Parathyroid adenoma (tissue), 2 donors: ENCODE results near the gene MAD2L1BP.

Experiments used
- H2AFZ ChIP-seq: fragments of 300-600 bp; sonication (generic); one replicate; pipeline ENCODE4 v1.7.0; 2017; ENCODE audit warnings: antibody characterized with exemption, mild to moderate bottlenecking
- H3K27ac ChIP-seq: fragments of 300-600 bp; sonication (generic); one replicate; pipeline ENCODE4 v1.7.0; 2017
- H3K27me3 ChIP-seq: fragments of 300-600 bp; sonication (generic); one replicate; pipeline ENCODE4 v1.7.0; 2017; ENCODE audit warnings: low read length; ENCODE audit not compliant: control insufficient read depth, insufficient read depth
- H3K36me3 ChIP-seq: fragments of 300-600 bp; sonication (generic); one replicate; pipeline ENCODE4 v1.7.0; 2017; ENCODE audit warnings: low read length; ENCODE audit not compliant: control insufficient read depth, insufficient read depth
- H3K4me1 ChIP-seq: fragments of 300-600 bp; sonication (generic); one replicate; pipeline ENCODE4 v1.7.0; 2017; ENCODE audit warnings: control low read depth
- H3K4me2 ChIP-seq: fragments of 300-600 bp; sonication (generic); one replicate; pipeline ENCODE4 v1.7.0; 2017; ENCODE audit warnings: low read length
- H3K4me3 ChIP-seq: fragments of 300-600 bp; sonication (generic); one replicate; pipeline ENCODE4 v1.7.0; 2017; ENCODE audit warnings: low read depth, low read length
- H3K79me2 ChIP-seq: fragments of 300-600 bp; sonication (generic); one replicate; pipeline ENCODE4 v1.7.0; 2017; ENCODE audit warnings: control low read depth
- H3K9ac ChIP-seq: fragments of 300-600 bp; sonication (generic); one replicate; pipeline ENCODE4 v1.7.0; 2017; ENCODE audit warnings: mild to moderate bottlenecking
- H3K9me3 ChIP-seq: fragments of 300-600 bp; sonication (generic); one replicate; pipeline ENCODE4 v1.7.0; 2017; ENCODE audit warnings: low read length; ENCODE audit not compliant: control insufficient read depth
- TF ChIP-seq, protein P1 (sequence below): fragments of 300-600 bp; sonication (generic); IDR thresholded peaks from one replicate; pipeline ENCODE4 v1.7.0; 2017; ENCODE audit warnings: antibody characterized with exemption, mild to moderate bottlenecking
- donor health status: primary hyperparathyroidism.

The MAD2L1BP gene

DNA sequence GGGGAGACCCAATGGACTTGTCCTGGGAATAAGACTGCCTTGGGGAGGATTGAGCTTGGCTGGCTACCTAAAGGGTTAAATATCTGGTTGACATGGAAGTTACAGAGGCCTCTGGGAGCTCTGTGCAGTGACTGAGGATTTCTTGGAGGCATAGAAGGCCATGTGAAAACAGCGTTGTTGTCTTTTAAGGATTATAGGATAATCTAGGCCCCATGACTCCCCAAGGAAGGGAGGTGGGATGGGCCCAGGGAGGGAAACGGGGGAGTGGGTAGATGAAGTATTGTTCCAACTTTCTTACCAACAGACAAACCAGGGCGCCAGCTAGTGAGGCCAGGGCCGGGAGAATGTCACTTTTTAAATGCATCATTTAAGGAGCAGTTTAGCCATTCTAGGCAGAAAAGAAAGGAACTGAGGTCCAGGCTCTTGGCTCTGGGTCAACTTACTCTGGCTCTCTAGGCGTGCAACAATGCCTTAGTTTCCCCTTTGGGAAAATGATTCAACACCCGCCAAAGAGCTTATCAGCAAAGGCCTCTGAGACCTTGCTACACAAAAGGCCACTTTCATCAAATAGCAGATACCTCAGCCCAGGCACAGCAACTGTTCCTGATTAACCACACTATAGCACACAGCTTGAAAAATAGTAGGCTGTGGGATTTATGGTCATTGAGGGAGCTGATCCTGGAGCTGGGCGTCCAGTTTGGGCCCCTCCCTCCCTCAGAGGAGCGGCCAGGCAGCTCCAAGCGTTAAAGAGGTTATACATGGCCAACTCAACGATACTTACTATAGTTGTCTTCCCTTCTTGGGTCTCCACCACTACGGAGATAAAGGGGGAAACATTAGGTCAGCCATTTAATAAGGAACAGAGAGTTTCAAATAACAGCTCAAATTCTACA is 44.9 kb downstream of the MAD2L1BP start:
- H3K79me2 ChIP-seq, result peaks cover 13% of the 10 kb centered on the region
- no peaks in the 10 kb centered on the region for H3K36me3 ChIP-seq
- H3K9ac ChIP-seq, result no peak overlapping the region
- no peak overlapping the region for H3K27ac ChIP-seq
- H3K9me3 ChIP-seq, result no peaks in the 10 kb centered on the region
- H2AFZ ChIP-seq, result no peak overlapping the region
- H3K4me2 ChIP-seq, result no peak overlapping the region
- TF ChIP-seq, protein P1, sequence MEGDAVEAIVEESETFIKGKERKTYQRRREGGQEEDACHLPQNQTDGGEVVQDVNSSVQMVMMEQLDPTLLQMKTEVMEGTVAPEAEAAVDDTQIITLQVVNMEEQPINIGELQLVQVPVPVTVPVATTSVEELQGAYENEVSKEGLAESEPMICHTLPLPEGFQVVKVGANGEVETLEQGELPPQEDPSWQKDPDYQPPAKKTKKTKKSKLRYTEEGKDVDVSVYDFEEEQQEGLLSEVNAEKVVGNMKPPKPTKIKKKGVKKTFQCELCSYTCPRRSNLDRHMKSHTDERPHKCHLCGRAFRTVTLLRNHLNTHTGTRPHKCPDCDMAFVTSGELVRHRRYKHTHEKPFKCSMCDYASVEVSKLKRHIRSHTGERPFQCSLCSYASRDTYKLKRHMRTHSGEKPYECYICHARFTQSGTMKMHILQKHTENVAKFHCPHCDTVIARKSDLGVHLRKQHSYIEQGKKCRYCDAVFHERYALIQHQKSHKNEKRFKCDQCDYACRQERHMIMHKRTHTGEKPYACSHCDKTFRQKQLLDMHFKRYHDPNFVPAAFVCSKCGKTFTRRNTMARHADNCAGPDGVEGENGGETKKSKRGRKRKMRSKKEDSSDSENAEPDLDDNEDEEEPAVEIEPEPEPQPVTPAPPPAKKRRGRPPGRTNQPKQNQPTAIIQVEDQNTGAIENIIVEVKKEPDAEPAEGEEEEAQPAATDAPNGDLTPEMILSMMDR, result no peak
- H3K4me1 ChIP-seq, result peaks cover 10% of the 10 kb centered on the region
- no peak overlapping the region for H3K4me3 ChIP-seq
- no peaks in the 10 kb centered on the region for H3K27me3 ChIP-seq

DNA sequence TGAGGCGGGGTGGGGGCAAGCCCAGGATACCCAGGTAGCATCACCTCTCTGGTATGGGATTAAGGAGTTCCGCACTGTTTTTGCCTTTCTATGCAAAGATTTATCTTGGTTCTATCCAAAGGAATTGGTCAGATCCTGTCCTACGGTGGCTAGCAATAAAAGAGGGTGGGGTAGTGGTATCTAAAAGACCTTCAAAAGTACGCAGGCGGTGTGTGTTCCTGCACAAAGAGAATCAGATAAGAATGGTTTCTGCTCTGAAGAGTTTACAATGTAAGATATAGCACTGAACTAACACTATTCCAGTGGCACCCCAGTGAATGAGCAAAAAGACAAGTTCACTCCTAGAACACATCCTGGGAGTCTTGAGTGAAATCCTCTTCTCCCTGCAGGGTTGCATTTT is 45.7 kb downstream of the MAD2L1BP start:
- peaks cover 10% of the 10 kb centered on the region for H3K4me1 ChIP-seq
- no peak overlapping the region for H3K4me3 ChIP-seq
- no peak overlapping the region for H3K9ac ChIP-seq

DNA sequence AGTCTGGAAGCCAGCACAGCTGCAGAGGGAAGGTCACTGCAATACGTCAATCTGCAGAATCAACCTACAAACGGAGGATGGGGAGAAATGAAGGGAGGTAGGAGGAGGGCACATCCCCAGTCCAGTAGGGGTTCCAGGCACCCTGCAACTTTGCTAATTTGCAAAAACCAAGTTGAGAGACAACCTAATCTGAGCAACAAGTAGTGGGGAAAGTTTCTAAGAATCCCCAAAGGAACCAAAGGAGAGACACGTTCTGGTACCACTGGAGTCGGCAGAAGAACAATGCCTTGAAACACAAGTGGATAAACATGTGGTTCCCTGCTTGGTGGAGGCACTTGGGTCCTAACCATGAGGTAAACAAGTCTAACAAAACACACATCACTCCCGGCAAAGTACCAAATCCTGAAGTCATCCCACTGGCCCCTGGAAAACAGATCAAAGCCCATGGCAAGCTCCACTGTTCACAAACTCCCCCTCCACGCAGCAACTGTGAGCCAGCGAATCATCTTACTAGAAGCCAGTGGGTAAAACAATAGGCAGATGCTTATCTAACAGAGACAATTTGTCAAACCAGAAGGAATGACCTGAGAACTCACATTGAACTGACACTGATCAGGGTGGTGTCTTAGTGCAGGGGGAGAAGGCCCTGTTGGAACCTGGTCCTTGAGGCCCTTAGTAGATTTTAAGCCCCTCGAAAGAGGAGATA is 47.2 kb downstream of the MAD2L1BP start:
- TF ChIP-seq, protein P1, result no peak
- H3K9me3 ChIP-seq, result no peaks in the 10 kb centered on the region
- no peaks in the 10 kb centered on the region for H3K36me3 ChIP-seq
- H2AFZ ChIP-seq, result no peak overlapping the region
- no peak overlapping the region for H3K27ac ChIP-seq
- H3K4me3 ChIP-seq, result no peak overlapping the region
- H3K27me3 ChIP-seq, result no peaks in the 10 kb centered on the region
- H3K79me2 ChIP-seq, result peaks cover 30% of the 10 kb centered on the region
- H3K9ac ChIP-seq, result no peak overlapping the region
- H3K4me2 ChIP-seq, result no peak overlapping the region
- H3K4me1 ChIP-seq, result peaks cover 16% of the 10 kb centered on the region

More for the DNA sequence above, 45.7 kb downstream of the MAD2L1BP start:
- H3K27me3 ChIP-seq, result no peaks in the 10 kb centered on the region
- no peak overlapping the region for H2AFZ ChIP-seq
- H3K27ac ChIP-seq, result no peak overlapping the region
- TF ChIP-seq, protein P1, result no peak
- no peaks in the 10 kb centered on the region for H3K9me3 ChIP-seq
- H3K36me3 ChIP-seq, result no peaks in the 10 kb centered on the region
- H3K4me2 ChIP-seq, result no peak overlapping the region
- H3K79me2 ChIP-seq, result peaks cover 15% of the 10 kb centered on the region

DNA sequence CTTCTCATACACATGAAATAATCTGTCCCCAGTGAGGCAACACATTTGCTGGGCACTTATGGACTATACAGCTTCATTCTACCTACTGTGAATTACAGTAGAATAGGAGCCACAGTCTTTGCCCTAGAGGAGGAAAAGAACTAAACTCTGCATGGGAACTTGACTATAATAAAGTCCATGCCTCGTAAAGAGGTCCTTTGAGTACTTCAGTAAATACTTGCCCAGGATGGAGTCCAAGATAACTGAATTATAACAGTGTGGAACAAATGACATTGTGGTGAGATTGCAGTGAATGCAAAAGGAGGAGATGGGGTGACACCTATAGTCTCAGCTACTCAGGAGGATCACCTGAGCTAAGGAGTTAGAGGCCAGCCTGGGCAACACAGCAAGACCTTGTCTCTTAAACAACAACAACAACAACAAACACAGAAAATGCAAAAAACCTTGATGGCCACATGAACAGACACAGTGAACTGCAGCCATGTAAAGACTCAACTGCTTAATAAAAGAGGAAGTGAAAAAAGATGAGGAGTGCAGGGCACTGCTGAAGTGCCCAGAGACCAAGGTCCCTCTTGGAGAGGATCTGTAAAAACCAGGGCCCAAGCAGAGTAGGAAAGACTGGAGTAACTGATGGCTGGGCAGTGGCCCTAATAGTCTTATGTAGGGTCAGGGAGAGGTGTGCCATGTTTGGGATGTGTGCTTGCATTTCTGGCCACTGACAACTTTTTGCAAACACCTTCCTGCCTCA is 48.2 kb downstream of the MAD2L1BP start:
- Histone ChIP-seq H3K27ac (no peak overlapping the region), H3K9me3 (no peaks in the 10 kb centered on the region), H2AFZ (no peak overlapping the region), H3K4me2 (no peak overlapping the region), H3K79me2 (peaks cover 34% of the 10 kb centered on the region), H3K27me3 (no peaks in the 10 kb centered on the region), H3K36me3 (no peaks in the 10 kb centered on the region), H3K4me1 (peaks cover 20% of the 10 kb centered on the region), H3K9ac (no peak overlapping the region), H3K4me3 (no peak overlapping the region)
- TF ChIP-seq, protein P1, result no peak
